Transverse colon (tissue), 4 donors: ENCODE results near the gene DGKG. TPM values are rescaled to one million over a fixed set of nuclear protein-coding genes. Genes with fewer than 3 reads are reported as not detected.

Experiments
- DNase-seq: peaks from one replicate; pipeline ENCODE4 v3.0.0-alpha.2; 2019
- H3K27ac ChIP-seq, 4 donors: fragments of 200-600 bp; sonication (generic); 2 replicates each; pipeline ENCODE4 v1.5.1; 2016 to 2018; ENCODE audit warnings: inconsistent platforms in 4 of 4
- H3K27me3 ChIP-seq: fragments of 200-600 bp; sonication (generic); 2 replicates; pipeline ENCODE4 v1.5.1; 2017; ENCODE audit warnings: inconsistent platforms
- H3K36me3 ChIP-seq, 4 donors: fragments of 200-600 bp; sonication (generic); 2 replicates each; pipeline ENCODE4 v1.5.1; 2017 to 2019; ENCODE audit warnings: inconsistent platforms in 4 of 4
- H3K4me1 ChIP-seq, 4 donors: fragments of 200-600 bp; sonication (generic); 2 replicates each; pipeline ENCODE4 v1.5.1; 2017 to 2020; ENCODE audit warnings: inconsistent platforms in 4 of 4
- H3K4me3 ChIP-seq, 4 donors: fragments of 200-600 bp; sonication (generic); 1 replicate in 1 of 4; 2 replicates in 3 of 4; pipeline versions ENCODE4 v1.5.1 to v1.6.1; 2017 to 2019; ENCODE audit warnings: inconsistent platforms in 4 of 4
- H3K9me3 ChIP-seq, 2 donors: fragments of 200-600 bp; sonication (generic); 2 replicates each; pipeline ENCODE4 v1.5.1; 2017 to 2019; ENCODE audit warnings: inconsistent platforms in 2 of 2
- EP300 ChIP-seq: sonication (generic); formaldehyde crosslinking; IDR thresholded peaks from one replicate; pipeline ENCODE4 v1.6.1; 2017; ENCODE audit warnings: antibody characterized with exemption, low read depth
- POLR2A ChIP-seq: fragments of 450-650 bp; IDR thresholded peaks from one replicate; pipeline ENCODE4 v1.6.1; 2016; ENCODE audit warnings: antibody characterized with exemption, mild to moderate bottlenecking, moderate library complexity
- POLR2AphosphoS5 ChIP-seq, 3 donors: sonication (generic); formaldehyde crosslinking; IDR thresholded peaks; one replicate each; pipeline ENCODE4 v1.6.1; 2016; ENCODE audit warnings: antibody characterized with exemption in 3 of 3
- WGBS, 2 donors: methylation state at CpG; one replicate each; pipeline ENCODE4 v1.1.5; 2018; ENCODE audit warnings: low coverage in 1 of 2; 5-methylcytosine and 5-hydroxymethylcytosine counted together
- in situ Hi-C, 4 donors: fragments of 200-750 bp; cut with MboI; loops; one replicate each; pipeline versions ENCODE4 v1.15.0 to v1.15.1; 2017; ENCODE audit warnings: low sequenced_read_pairs in 3 of 4, low pct_ligation_motif_present in 1 of 4, low pct_unique_long_range_greater_than_20kb in 1 of 4
- intact Hi-C: fragments of 100-400 bp; cut with DNase I; formaldehyde crosslinking; loops from one replicate; pipeline ENCODE4 v1.15.1; 2023; ENCODE audit warnings: low total_unique reads
- total RNA-seq, 4 donors: library from RNA; depleted of rRNA; stranded (reverse); fragments of >200 nt; gene quantifications; one replicate each; pipeline ENCODE4 v1.1.0, GENCODE V29; 2016
- TF ChIP-seq, protein P1 (sequence below), 5 experiments: fragments of 200-600 bp in 3 of 5; fragments of 450-650 bp in 2 of 5; sonication (generic) in 3 of 5; IDR thresholded peaks; 1 replicate in 2 of 5; 2 replicates in 3 of 5; pipeline ENCODE4 v1.5.1; 2016 to 2017; ENCODE audit warnings: antibody characterized with exemption in 5 of 5, inconsistent platforms in 3 of 5, mild to moderate bottlenecking in 2 of 5, moderate library complexity in 1 of 5

Gene DGKG
- total RNA-seq, 4 donors from 2014 or later, result 1.00 to 2.9 (median 1.8) TPM

DNA sequence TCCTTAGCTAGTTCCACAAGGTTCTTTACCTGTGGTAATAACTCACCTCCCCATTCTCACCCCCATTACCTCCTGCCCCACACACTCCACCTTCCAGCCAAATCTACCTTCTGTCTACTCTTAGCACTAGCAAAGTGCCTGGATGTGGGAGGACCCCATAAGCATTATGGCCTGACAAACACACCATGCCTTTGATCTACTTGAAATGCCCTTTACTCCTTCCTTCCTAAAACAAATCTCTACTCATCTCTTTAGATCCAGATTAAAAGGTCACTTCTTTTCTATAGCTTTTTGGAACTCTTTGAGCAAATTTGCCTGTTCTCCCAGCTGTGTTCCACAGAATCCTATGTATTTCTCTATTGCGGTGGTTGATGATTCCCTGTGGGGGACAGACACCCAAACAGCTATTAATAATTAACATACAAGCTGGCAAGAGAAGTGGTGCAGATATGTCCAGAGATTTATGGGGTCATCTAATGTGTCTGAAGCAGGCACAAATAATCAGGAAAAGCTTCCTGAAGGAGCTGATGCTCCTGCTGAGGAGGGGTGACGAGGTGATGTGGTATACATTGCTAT, 34.0 kb downstream of the DGKG start:
- Histone ChIP-seq H3K9me3 (no peaks in the 10 kb centered on the region), H3K27ac (no peak overlapping the region), H3K4me1 (no peaks in the 10 kb centered on the region), H3K36me3 (no peaks in the 10 kb centered on the region), H3K27me3 (no peaks in the 10 kb centered on the region), H3K4me3 (no peak overlapping the region)
- WGBS, 2 donors, result 79 to 89% methylated on average over 2 of the region's 2 CpGs
- TF ChIP-seq POLR2AphosphoS5 (IDR thresholded peaks at IDR 0.05), result no peak
- TF ChIP-seq, protein P1, sequence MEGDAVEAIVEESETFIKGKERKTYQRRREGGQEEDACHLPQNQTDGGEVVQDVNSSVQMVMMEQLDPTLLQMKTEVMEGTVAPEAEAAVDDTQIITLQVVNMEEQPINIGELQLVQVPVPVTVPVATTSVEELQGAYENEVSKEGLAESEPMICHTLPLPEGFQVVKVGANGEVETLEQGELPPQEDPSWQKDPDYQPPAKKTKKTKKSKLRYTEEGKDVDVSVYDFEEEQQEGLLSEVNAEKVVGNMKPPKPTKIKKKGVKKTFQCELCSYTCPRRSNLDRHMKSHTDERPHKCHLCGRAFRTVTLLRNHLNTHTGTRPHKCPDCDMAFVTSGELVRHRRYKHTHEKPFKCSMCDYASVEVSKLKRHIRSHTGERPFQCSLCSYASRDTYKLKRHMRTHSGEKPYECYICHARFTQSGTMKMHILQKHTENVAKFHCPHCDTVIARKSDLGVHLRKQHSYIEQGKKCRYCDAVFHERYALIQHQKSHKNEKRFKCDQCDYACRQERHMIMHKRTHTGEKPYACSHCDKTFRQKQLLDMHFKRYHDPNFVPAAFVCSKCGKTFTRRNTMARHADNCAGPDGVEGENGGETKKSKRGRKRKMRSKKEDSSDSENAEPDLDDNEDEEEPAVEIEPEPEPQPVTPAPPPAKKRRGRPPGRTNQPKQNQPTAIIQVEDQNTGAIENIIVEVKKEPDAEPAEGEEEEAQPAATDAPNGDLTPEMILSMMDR (IDR thresholded peaks at IDR 0.05), result no peak
- no peak for TF ChIP-seq POLR2A
- no peak for TF ChIP-seq EP300
- no peak for DNase-seq
- in situ Hi-C loops, result no loop called here
- intact Hi-C loops, result no loop called here

DNA sequence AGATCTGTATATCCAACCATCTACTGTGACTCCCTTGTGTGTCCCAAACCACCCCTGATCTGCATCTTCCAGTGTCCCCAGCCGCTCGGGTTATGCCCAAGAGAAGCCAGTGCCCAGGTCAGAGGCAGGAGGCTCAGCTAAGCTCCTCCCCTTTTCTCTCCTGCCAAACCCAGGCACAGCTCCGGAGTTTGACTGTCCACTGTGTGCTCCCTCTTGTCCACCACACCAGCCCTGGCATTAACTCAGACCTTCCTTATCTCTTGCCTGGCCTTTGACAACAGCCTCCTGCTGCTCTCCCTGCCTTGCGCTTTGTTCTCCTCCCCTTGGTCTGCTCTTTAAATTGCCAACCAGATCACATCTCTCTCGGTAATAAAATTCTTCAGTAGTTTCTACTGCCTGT, 39.3 kb downstream of the DGKG start:
- intact Hi-C loops (no loop called here), in situ Hi-C loops (no loop called here)
- TF ChIP-seq EP300, result no peak
- Histone ChIP-seq H3K4me3 (no peak overlapping the region), H3K4me1 (no peaks in the 10 kb centered on the region), H3K36me3 (no peaks in the 10 kb centered on the region), H3K27me3 (no peaks in the 10 kb centered on the region), H3K27ac (no peak overlapping the region), H3K9me3 (no peaks in the 10 kb centered on the region)
- DNase-seq, result no peak
- WGBS, 2 donors, result 75 to 81% methylated on average over 5 of the region's 5 CpGs

DNA sequence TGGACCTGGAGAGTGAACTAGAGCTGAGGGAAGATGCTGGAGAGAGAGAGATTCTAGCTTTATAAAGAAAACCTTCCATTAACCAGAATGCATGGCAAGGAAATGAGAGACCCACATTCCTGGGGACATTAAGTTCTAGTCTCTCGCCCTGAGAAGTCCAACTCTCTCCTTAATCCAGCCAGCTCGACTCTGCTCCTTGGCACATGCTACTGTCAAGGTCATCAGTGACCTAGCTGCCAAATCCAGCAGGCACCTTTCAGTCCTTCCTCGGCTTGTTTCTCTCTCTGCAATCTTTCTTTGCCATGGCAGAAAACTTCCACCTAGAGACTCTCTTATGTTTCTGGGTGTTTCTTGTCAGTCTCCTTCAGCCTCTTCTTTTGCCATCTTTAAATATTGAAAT, 40.3 kb downstream of the DGKG start:
- Histone ChIP-seq H3K9me3 (no peaks in the 10 kb centered on the region), H3K27me3 (no peaks in the 10 kb centered on the region), H3K4me3 (no peak overlapping the region), H3K4me1 (no peaks in the 10 kb centered on the region), H3K36me3 (no peaks in the 10 kb centered on the region), H3K27ac (no peak overlapping the region)
- in situ Hi-C loops (no loop called here), intact Hi-C loops (no loop called here)
- TF ChIP-seq POLR2A (no peak), POLR2AphosphoS5 (IDR thresholded peaks at IDR 0.05) (no peak)
- TF ChIP-seq, protein P1 (IDR thresholded peaks at IDR 0.05), result no peak
- no peak for DNase-seq
- WGBS, 2 donors, result 83 to 85% methylated on average over 1 to 3 of the region's 3 CpGs

DNA sequence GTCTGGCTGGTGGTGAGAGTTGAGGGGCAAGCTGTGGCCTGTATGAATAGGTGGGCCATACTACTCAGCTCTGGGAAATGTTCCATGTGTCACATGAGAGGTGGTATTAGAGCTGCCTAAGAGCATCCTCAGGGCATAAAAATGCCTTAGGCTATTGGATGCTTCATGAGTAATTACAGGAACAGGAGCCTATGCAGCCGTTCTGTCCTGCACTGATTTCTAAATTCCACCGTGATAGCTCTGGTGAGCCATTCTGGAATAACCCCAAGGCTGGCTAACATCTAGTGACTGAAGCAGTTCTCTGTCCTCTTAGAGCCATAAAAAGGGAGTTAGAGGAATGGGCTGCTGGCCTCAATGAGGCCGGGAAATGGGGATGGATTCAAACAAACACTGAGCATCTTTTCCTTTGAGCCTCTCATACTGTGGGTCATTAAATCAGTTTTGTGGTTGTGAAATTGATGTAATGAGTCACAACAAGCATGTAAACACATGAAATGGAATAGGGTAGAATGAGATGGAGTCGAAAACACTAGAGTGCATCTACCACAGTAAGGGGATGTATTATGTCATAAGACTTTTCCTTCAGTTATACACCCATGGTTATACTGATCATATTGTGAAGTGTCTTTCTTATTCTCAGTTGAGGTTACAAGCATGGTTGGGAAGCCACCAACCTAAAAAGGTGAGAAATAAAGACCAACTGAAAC, 41.0 kb downstream of the DGKG start:
- Histone ChIP-seq H3K4me1 (no peaks in the 10 kb centered on the region), H3K27ac (no peak overlapping the region), H3K4me3 (no peak overlapping the region), H3K9me3 (no peaks in the 10 kb centered on the region), H3K36me3 (no peaks in the 10 kb centered on the region), H3K27me3 (no peaks in the 10 kb centered on the region)
- intact Hi-C loops, result no loop called here
- TF ChIP-seq, protein P1 (IDR thresholded peaks at IDR 0.05), result no peak
- TF ChIP-seq POLR2A (no peak), EP300 (no peak), POLR2AphosphoS5 (IDR thresholded peaks at IDR 0.05) (no peak)
- in situ Hi-C loops, result no loop called here
- WGBS, 2 donors, result 50 to 83% methylated on average over 2 to 4 of the region's 4 CpGs
- no peak for DNase-seq
